K562 (cell line): ENCODE data around the gene MYL11. TPM values are rescaled to one million over a fixed set of nuclear protein-coding genes. Genes with fewer than 3 reads are reported as not detected.

Experiments used
- ATAC-seq: fragments of 200-7000 bp; cut with Tn5 transposase; 3 replicates; pipeline ENCODE4 v1.9.1; 2020; ENCODE audit warnings: moderate library complexity
- BruUV-seq: library from RNA; stranded (reverse); fragments of 400-500 nt; replicated peaks from 2 replicates; lab custom pipeline; 2021; lab: Mats Ljungman, UMichigan
- CTCF ChIA-PET: fragments of 300-600 bp; formaldehyde crosslinking; extraction: SDS; loops from one replicate; lab custom pipeline; 2021; ENCODE audit warnings: low intra/inter-chr PET ratio; lab: Yijun Ruan, JAX
- POLR2A ChIA-PET: fragments of 300-600, 350-650 bp; sonication (Branson Sonifier 250); formaldehyde crosslinking; extraction: SDS; loops from one replicate; lab custom pipeline; 2021; ENCODE audit warnings: antibody characterized with exemption, inconsistent platforms; lab: Yijun Ruan, JAX
- DNase-seq, 4 experiments: peaks; one replicate each; pipeline versions ENCODE4 v3.0.0 to v3.0.0-alpha.2; 2011 to 2018; ENCODE audit warnings: low spot score in 3 of 4, mixed read lengths in 3 of 4; ENCODE audit errors: extremely low read depth in 1 of 4
- FAIRE-seq: peaks from 2 replicates; lab custom pipeline; 2011; peaks lifted over from hg19 to GRCh38; lab: Jason Lieb, UNC
- H2AFZ ChIP-seq: 2 replicates; pipeline ENCODE4 v1.6.0; 2011; ENCODE audit warnings: low read depth, low read length, control low read depth, inconsistent platforms
- H3K27ac ChIP-seq: fragments of 200-600 bp; 3 replicates; pipeline ENCODE4 v1.8.0; 2011; ENCODE audit warnings: low read depth, mild to moderate bottlenecking, control low read depth, inconsistent platforms, low read length, moderate library complexity, mixed read lengths; ENCODE audit errors: extremely low read depth
- H3K27me3 ChIP-seq, 2 experiments: fragments of 300-600 bp in 1 of 2; 2 replicates in 1 of 2; 3 replicates in 1 of 2; pipeline versions ENCODE4 v1.6.0 to v1.8.0; 2011; ENCODE audit warnings: inconsistent platforms in 2 of 2, low read length in 2 of 2, mild to moderate bottlenecking in 1 of 2, mixed read lengths in 1 of 2, moderate library complexity in 1 of 2; ENCODE audit not compliant: control insufficient read depth in 2 of 2, insufficient read depth in 2 of 2
- H3K36me3 ChIP-seq: fragments of 300-600 bp; 3 replicates; pipeline ENCODE4 v1.8.0; 2011; ENCODE audit warnings: mild to moderate bottlenecking, low read length, inconsistent platforms; ENCODE audit not compliant: control insufficient read depth, insufficient read depth
- H3K4me1 ChIP-seq, 2 experiments: fragments of 200-600 bp in 1 of 2; replicated peaks in 1 of 2; 2 replicates in 1 of 2; 3 replicates in 1 of 2; pipeline versions ENCODE4 v1.5.1 to v1.8.0; 2011; ENCODE audit warnings: inconsistent platforms in 2 of 2, low read length in 2 of 2, mild to moderate bottlenecking in 1 of 2, mixed read lengths in 1 of 2, moderate library complexity in 1 of 2; ENCODE audit not compliant: control insufficient read depth in 2 of 2, insufficient read depth in 2 of 2
- H3K4me2 ChIP-seq: 2 replicates; pipeline ENCODE4 v1.6.1; 2011; ENCODE audit warnings: low read length, control low read depth, inconsistent platforms, mixed read lengths; ENCODE audit not compliant: insufficient read depth
- H3K4me3 ChIP-seq: fragments of 200-600 bp; sonication (generic), shearing (Covaris generic); 2 replicates; pipeline ENCODE4 v1.5.1; 2016; ENCODE audit warnings: control low read depth, inconsistent platforms
- H3K79me2 ChIP-seq: fragments of 200-600 bp; 3 replicates; pipeline ENCODE4 v1.8.0; 2011; ENCODE audit warnings: low read length, inconsistent platforms; ENCODE audit not compliant: control insufficient read depth, insufficient read depth
- H3K9ac ChIP-seq, 2 experiments: 2 replicates each; pipeline versions ENCODE4 v1.6.0 to v1.6.1; 2011; ENCODE audit warnings: low read depth in 2 of 2, low read length in 2 of 2, control low read depth in 1 of 2, inconsistent platforms in 1 of 2, mild to moderate bottlenecking in 1 of 2, mixed read lengths in 1 of 2; ENCODE audit not compliant: insufficient read depth in 1 of 2
- H3K9me1 ChIP-seq: one replicate; pipeline ENCODE4 v1.6.0; 2011; ENCODE audit warnings: inconsistent platforms, mild to moderate bottlenecking, low read length, moderate library complexity; ENCODE audit not compliant: control insufficient read depth, insufficient read depth
- H3K9me3 ChIP-seq: replicated peaks from 2 replicates; pipeline ENCODE4 v1.5.1; 2011; ENCODE audit warnings: low read depth, low read length, inconsistent platforms; ENCODE audit not compliant: control insufficient read depth, insufficient read depth
- H4K20me1 ChIP-seq: replicated peaks from 2 replicates; pipeline ENCODE4 v1.6.1; 2011; ENCODE audit warnings: low read length, inconsistent platforms, mixed read lengths; ENCODE audit not compliant: control insufficient read depth, insufficient read depth
- ETV1 ChIP-seq: fragments of 450-650 bp; conservative IDR thresholded peaks from 2 replicates; pipeline ENCODE4 v1.6.1; 2016; ENCODE audit warnings: missing genetic modification characterization, control low read depth, low read depth, missing compliant biosample characterization
- FOXO4 ChIP-seq: fragments of 450-650 bp; formaldehyde crosslinking; IDR thresholded peaks from 2 replicates; pipeline ENCODE4 v1.4.0; 2020; ENCODE audit warnings: mild to moderate bottlenecking, moderate library complexity
- POLR2G ChIP-seq: fragments of 200-400 bp; formaldehyde crosslinking; IDR thresholded peaks from 2 replicates; pipeline ENCODE4 v1.6.1; 2017; ENCODE audit warnings: low read depth, mild to moderate bottlenecking, antibody characterized with exemption, low read length, moderate library complexity
- RBFOX2 ChIP-seq: fragments of 200-400 bp; formaldehyde crosslinking; IDR thresholded peaks from 2 replicates; pipeline ENCODE4 v1.6.1; 2017; ENCODE audit warnings: low read depth, mild to moderate bottlenecking, low read length, moderate library complexity
- ZBTB26 ChIP-seq: fragments of 450-650 bp; formaldehyde crosslinking; IDR thresholded peaks from 2 replicates; pipeline ENCODE4 v1.4.0; 2022; ENCODE audit warnings: missing genetic modification characterization
- WGBS: fragments of 100-300 bp; shearing (Covaris generic); methylation state at CpG from one replicate; pipeline ENCODE4 v1.1.6; 2016; ENCODE audit warnings: low coverage, mixed read lengths; ENCODE audit not compliant: insufficient coverage; ENCODE audit errors: missing lambda C conversion rate; 5-methylcytosine and 5-hydroxymethylcytosine counted together
- in situ Hi-C: fragments of 300-500 bp; cut with MboI; formaldehyde crosslinking; loops from 4 replicates; pipeline ENCODE4 v1.15.0; 2018; ENCODE audit warnings: inconsistent platforms, mixed read lengths
- intact Hi-C: fragments of 100-400 bp; cut with micrococcal nuclease; formaldehyde crosslinking; loops from 2 replicates; pipeline ENCODE4 v1.14.2; 2022
- polyA plus RNA-seq, 8 experiments: library from polyadenylated mRNA; depleted of rRNA in 4 of 8; stranded (reverse) in 5 of 8; unstranded in 3 of 8; fragments of >200 nt; fragmentation: Nextera tagmentation in 2 of 8; fragmentation: Illumina TruSeq in 1 of 8; extraction: Ambion mirVana in 2 of 8; extraction: Trizol in 1 of 8; gene quantifications; 2 replicates each; pipeline versions ENCODE4 v1.2.1 to v1.2.3, GENCODE V29; 2011 to 2014; ENCODE audit warnings: inconsistent platforms in 1 of 8, missing spikeins in 1 of 8
- total RNA-seq, 7 experiments: library from RNA; depleted of rRNA in 6 of 7; stranded (reverse); fragments of >200 nt in 6 of 7; fragmentation: Illumina TruSeq in 2 of 7; extraction: Trizol in 2 of 7; gene quantifications; 2 replicates each; pipeline versions ENCODE4 v1.2.1 to v1.2.3, GENCODE V29; 2011 to 2021; ENCODE audit warnings: low replicate concordance in 1 of 7
- TF ChIP-seq, protein P1 (sequence below): sonication (generic); formaldehyde crosslinking; IDR thresholded peaks from 2 replicates; pipeline ENCODE4 v1.9.0; 2022; ENCODE audit warnings: mild to moderate bottlenecking, missing genetic modification reagents

Gene MYL11
- total and polyA plus RNA-seq, 9 of the 15 experiments (the other 6 are each of a cell fraction or from before 2014, with no cell fraction given): 0.31 to 1.5 (median 0.73) TPM; not detected in 4

GRCh38 chr16:30352488-30353401 lies 21.9 kb upstream of the MYL11 start (continued):
- TF ChIP-seq ZBTB26: no peak
- TF ChIP-seq ETV1: peak; percentile 44; the same call in 1 of the 2 replicates

DNA sequence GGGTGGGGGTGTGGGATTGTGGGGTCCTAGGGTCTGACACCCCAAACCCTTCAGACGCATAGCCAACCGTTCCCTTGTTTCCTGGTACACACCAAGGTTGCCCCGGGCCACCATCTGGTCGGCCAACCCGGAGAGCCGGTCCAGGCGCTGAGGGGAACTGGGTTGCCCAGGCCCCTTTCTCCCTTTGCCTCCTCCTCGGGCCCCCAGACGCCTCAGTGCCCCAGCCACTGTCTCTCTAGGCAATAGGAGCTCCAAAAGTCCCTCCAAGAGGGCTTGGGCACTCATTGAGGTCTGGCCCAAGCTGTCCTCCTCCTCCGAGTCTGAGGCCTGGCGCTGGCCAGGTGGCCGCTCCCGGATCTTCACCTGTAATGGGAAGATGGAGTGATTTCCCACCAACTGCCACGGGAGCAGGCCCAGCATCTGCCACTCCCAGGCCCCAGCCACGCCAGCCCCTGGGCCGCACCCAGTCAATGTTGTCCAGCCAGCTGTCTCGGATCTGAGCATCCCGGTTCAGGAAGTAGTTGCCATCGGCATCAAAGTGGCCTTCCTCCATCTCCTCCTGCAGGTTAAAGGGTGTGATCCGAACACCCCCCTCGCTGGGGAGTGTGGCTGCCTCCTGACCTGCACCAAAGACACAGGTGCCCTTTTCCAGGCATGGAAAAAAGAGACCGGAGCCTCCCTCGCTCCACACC lies 21.0 kb upstream of the MYL11 start:
- Histone ChIP-seq H3K9ac (peak overlapping the region; percentile 96; a peak in 3 of 4 replicates), H3K9me1 (no peaks in the 10 kb centered on the region), H3K27me3 (no peaks in the 10 kb centered on the region), H2AFZ (no peak overlapping the region), H3K4me2 (peak overlapping the region; percentile 99; the same call in 1 of the 2 replicates), H3K27ac (no peak overlapping the region; the same call in 1 of the 3 replicates), H3K79me2 (peaks cover 30% of the 10 kb centered on the region), H3K36me3 (peaks cover 60% of the 10 kb centered on the region; the same call in 2 of the 3 replicates), H3K4me3 (no peak overlapping the region), H3K4me1 (peaks cover 13 to 41% of the 10 kb centered on the region in 2 experiments; a peak in 4 of 5 replicates), H3K9me3 (no peaks in the 10 kb centered on the region), H4K20me1 (no peaks in the 10 kb centered on the region)
- no peak for FAIRE-seq
- DNase-seq: no peak
- in situ Hi-C loops (loop anchor here (25.0 kb wide), 1 partner anchor 891 kb away; the partner anchor contains the start of genes BOLA2, SLX1B and SULT1A4), intact Hi-C loops (loop anchor here (2.0 kb wide), 1 partner anchor 17 kb away; the partner anchor contains the start of gene TBC1D10B)
- TF ChIP-seq RBFOX2 (peak; percentile 66), FOXO4 (CRISPR knock-in tag) (no peak), POLR2G (peak; percentile 56; the same call in 1 of the 2 replicates)
- TF ChIP-seq, protein P1, sequence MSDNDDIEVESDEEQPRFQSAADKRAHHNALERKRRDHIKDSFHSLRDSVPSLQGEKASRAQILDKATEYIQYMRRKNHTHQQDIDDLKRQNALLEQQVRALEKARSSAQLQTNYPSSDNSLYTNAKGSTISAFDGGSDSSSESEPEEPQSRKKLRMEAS: 0 out of 2 replicates have a peak, but pooled peaks have one; percentile 21
- ATAC-seq: no peak
- ChIA-PET POLR2A (interaction anchor here (0.8 to 8.2 kb wide), 9 partner anchors 9 to 54 kb away, joined by 3 to 77 read pairs (median 6); partner anchors contain the start of genes TBC1D10B and ZNF771), CTCF (no interaction called here)
- WGBS: 84% methylated on average over 19 of the region's 23 CpGs
- no TSS peak for BruUV-seq
